GM21786 (cell line): ENCODE results near the gene BTBD7.
"Not testable (repeated sequence)": the region's sequence is repeated elsewhere in the genome, so short reads cannot be mapped to it uniquely, and the experiment has no call there.

Experiments
- ATAC-seq: cut with Tn5 transposase; IDR thresholded peaks from one replicate; pipeline ENCODE4 v1.9.1; 2021; ENCODE audit not compliant: unreplicated experiment

BTBD7 gene

DNA sequence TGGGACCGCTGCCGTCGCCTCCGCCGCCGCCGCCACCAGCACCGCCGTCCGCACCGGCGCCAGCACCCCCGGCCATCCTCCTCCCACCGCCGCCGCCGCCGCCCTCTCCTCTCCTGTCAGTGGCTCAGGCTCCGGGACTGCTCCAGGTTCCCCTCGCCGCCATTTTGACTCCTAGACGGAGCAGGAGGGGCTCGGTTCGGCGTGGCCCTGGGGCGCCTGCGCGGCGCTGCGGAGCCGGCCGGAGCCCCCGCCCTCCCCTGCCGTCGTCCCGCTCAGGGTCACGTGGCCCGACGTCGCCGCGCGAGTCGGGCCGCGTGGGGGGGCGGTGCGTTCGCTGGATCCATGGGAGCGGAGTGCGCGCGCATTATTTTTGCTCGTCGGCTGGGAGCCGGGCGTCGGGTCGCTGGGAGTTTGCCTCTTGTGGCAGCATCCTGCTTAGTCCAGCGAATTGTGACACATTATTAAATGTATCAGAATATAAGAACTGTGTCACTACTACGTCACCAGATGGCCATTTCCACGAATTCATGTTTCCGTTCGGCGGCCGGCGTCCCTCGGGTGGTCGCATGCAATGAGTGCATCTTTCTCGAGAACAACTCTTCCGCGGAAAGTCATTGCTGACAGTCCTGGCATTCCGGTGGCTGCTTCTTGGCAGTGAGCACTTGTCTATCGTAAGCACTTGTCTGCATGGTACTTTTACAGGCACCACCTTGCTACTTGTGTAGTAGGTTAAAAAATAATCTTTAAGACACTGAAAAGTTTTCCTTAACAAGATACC lies at the start of gene BTBD7:
Gene BTBD7, minus strand, starts transcription at position 184 of the 778 bp plus-strand sequence. CDS start 36,985 bp downstream, outside the sequence.
- ATAC-seq: peak; percentile 67

- peak; percentile 80 for ATAC-seq
Observed at GRCh38 chr14:93381644-93382043, 48.8 kb upstream of the BTBD7 start.

GRCh38 chr14:93379831-93380230 lies 47.0 kb upstream of the BTBD7 start:
- ATAC-seq: no peak

- peak; percentile 98 for ATAC-seq
Observed at GRCh38 chr14:93375673-93376156, 42.9 kb upstream of the BTBD7 start.

- ATAC-seq: peak; percentile 91
Observed at GRCh38 chr14:93369713-93370266, 37.0 kb upstream of the BTBD7 start.

GRCh38 chr14:93368996-93369712 lies 36.3 kb upstream of the BTBD7 start:
- peak; percentile 8 for ATAC-seq

GRCh38 chr14:93354873-93355272 lies 22.0 kb upstream of the BTBD7 start:
- ATAC-seq: not testable (repeated sequence)

- ATAC-seq: no peak
Observed at GRCh38 chr14:93348292-93348691, 15.5 kb upstream of the BTBD7 start.

DNA sequence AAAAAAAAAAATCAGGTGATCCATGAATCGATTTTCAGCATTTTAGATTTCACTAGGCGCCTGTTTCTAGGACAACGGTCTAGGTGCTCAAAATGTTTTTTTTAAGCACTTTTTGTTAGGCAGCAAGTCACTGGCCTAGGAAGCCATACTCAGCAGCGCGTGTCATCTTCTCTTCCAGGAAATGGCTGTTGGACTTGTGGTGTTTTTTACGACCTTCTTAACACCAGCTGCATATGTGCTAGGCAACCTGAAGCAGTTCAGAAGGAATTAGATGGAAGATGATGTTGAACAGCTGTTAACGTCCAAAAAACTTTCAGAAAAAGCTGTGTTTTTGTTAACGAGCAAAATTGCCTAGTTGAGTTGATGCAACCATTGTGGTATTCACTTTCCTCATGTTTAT lies 15.0 kb upstream of the BTBD7 start:
- no peak for ATAC-seq

- ATAC-seq: no peak
Observed at GRCh38 chr14:93346926-93347721, 14.3 kb upstream of the BTBD7 start, which contains the start of gene COX8C. Gene COX8C, plus strand, starts transcription at chr14:93347182. Its CDS starts 87 bp downstream, at chr14:93347269.

- no peak for ATAC-seq
Observed at GRCh38 chr14:93343797-93344196, 11.0 kb upstream of the BTBD7 start.

- no peak for ATAC-seq
Observed at GRCh38 chr14:93343266-93343665, 10.4 kb upstream of the BTBD7 start.

GRCh38 chr14:93337884-93338283 lies 5.0 kb upstream of the BTBD7 start:
- no peak for ATAC-seq

DNA sequence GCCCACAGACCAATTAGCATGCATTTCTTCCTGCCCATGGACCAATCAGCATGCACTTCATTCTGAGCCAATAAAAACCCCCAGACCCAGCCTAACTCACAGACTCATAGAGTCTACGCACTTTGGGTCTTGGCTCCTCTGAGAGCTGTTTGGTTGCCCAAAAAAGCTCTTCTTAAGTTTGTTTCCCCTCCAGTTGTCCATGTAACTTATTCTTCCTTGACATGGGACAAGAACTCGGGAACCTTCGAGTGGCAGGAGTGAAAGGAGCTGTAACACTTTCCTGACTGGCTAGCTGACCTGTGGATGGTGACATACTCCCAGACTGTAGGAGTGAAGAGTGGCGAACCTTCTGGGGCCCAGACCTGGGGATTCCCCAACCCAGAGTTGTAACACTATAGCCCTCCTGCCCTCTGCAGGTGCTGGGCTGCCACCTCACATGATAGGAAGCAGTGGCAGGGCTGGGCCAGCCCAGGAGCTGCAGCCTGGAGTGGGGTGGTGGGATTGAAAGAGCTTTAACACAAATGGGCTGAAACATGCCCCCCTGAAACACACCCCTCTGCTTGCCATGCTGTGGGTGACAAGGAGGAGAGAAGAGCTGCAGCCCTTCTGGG lies 4.4 kb upstream of the BTBD7 start:
- no peak for ATAC-seq

- no peak for ATAC-seq
Observed at GRCh38 chr14:93333631-93334103, 831 bp upstream of the BTBD7 start.

DNA sequence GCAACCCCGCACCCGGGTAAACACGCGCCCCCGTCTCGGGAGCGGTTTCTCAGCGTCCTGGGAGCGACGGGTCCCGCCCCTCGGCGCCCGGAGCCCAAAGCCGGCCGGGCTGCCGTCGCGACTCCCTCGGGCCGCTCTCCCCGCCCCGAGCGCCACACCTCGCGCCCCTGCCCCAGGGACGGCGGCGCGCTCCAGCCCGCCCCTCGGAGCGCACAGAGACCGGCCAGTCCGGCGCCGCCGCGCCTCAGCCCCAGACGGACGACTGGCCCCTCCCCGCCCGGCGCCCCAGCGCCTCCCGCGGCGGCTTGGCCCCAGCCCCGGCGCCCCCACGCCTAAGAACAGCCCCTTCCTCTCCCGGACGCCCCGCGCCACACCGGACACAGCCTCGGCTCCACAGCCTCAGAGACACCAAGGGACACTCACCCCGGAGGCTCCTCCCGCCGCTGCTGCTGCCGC lies 411 bp downstream of the BTBD7 start:
- ATAC-seq: peak; percentile 49

GRCh38 chr14:93331728-93332396 lies 974 bp downstream of the BTBD7 start:
- ATAC-seq: peak; percentile 0

- ATAC-seq: peak; percentile 24
Observed at GRCh38 chr14:93331002-93331727, 1.7 kb downstream of the BTBD7 start.

DNA sequence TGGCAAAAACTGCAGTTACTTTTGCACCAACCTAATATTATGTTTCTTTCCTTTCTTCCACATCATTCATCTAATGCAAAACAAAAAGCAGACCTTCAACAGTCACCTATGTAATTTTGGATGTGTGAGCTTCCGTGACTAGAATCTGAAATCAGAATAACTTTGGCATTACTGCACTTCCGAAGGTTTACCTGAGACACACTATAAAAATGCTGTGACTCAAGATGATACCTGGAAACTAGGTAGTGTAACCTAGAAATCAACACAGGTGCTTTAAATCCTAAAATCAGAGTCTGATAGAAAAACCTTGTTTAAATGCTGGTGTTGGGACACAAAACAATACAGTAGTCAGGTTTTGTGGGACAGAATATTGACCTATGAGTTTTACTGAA lies 2.2 kb downstream of the BTBD7 start:
- ATAC-seq: no peak
